Endothelial cell (in vitro differentiated cells): ENCODE measurements around the gene PRR15L. TPM values are rescaled to one million over a fixed set of nuclear protein-coding genes. Genes with fewer than 3 reads are reported as not detected.

ENCODE experiments used
- DNase-seq: peaks from one replicate; pipeline ENCODE4 v3.0.0; 2021; ENCODE audit warnings: low spot score
- H3K27ac Mint-ChIP-seq: one replicate; pipeline ENCODE4 v1.8.0; 2021; ENCODE audit warnings: mixed read lengths, inconsistent platforms; ENCODE audit not compliant: unreplicated experiment
- H3K27me3 Mint-ChIP-seq: one replicate; pipeline ENCODE4 v1.8.0; 2021; ENCODE audit warnings: mild to moderate bottlenecking, moderate library complexity, mixed read lengths, inconsistent platforms; ENCODE audit not compliant: unreplicated experiment
- H3K36me3 Mint-ChIP-seq: one replicate; pipeline ENCODE4 v1.8.0; 2021; ENCODE audit warnings: mild to moderate bottlenecking, low read depth, mixed read lengths, inconsistent platforms; ENCODE audit not compliant: unreplicated experiment
- H3K4me1 Mint-ChIP-seq: one replicate; pipeline ENCODE4 v1.8.0; 2021; ENCODE audit warnings: mild to moderate bottlenecking, mixed read lengths, inconsistent platforms; ENCODE audit not compliant: unreplicated experiment
- H3K4me3 Mint-ChIP-seq: one replicate; pipeline ENCODE4 v1.8.0; 2021; ENCODE audit warnings: mild to moderate bottlenecking, mixed read lengths, inconsistent platforms; ENCODE audit not compliant: unreplicated experiment
- H3K9me3 Mint-ChIP-seq: one replicate; pipeline ENCODE4 v1.8.0; 2021; ENCODE audit warnings: mixed read lengths, inconsistent platforms; ENCODE audit not compliant: unreplicated experiment
- CTCF ChIP-seq: fragments of 200-600 bp; sonication (generic); IDR thresholded peaks from one replicate; pipeline ENCODE4 v1.5.0; 2021; ENCODE audit warnings: antibody characterized with exemption; ENCODE audit not compliant: unreplicated experiment
- long read RNA-seq: library from polyadenylated mRNA; unstranded; transcript quantifications from one replicate; pipeline ENCODE4 v2.0.0, GENCODE V29; 2020; ENCODE audit not compliant: unreplicated experiment
- total RNA-seq: library from RNA; stranded (reverse); fragmentation: NEBNext Ultra II Directional; extraction: Animal tissue kit (Norgen Biotek cat#: 25700); gene quantifications from one replicate; pipeline ENCODE4 v1.2.1, GENCODE V29; 2021; ENCODE audit not compliant: unreplicated experiment

PRR15L gene, protein sequence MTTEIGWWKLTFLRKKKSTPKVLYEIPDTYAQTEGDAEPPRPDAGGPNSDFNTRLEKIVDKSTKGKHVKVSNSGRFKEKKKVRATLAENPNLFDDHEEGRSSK
- not detected for total RNA-seq
- long read RNA-seq = 0 reads

- Mint-ChIP-seq H3K27ac (no peak within 1 kb of the TSS), H3K27me3 (peaks cover 4% of the 10 kb centered on the region), H3K4me1 (no peaks in the 10 kb centered on the region), H3K4me3 (no peak within 1 kb of the TSS), H3K9me3 (no peaks in the 10 kb centered on the region), H3K36me3 (peaks cover 3% of the 10 kb centered on the region)
- no peak for TF ChIP-seq CTCF
- no peak for DNase-seq
Observed at GRCh38 chr17:47957591-47958490, at the start of gene PRR15L. Gene PRR15L (minus strand): TSS chr17:47957883. CDS start chr17:47953234, 4,649 bp downstream.

- no peak for DNase-seq
- Mint-ChIP-seq H3K4me1 (peaks cover 32% of the 10 kb centered on the region), H3K36me3 (no peaks in the 10 kb centered on the region), H3K27me3 (peaks cover 3% of the 10 kb centered on the region), H3K27ac (no peak overlapping the region), H3K4me3 (no peak overlapping the region), H3K9me3 (no peaks in the 10 kb centered on the region)
- TF ChIP-seq CTCF = no peak
Observed at GRCh38 chr17:48006936-48007709, 49.4 kb upstream of the PRR15L start.

DNA sequence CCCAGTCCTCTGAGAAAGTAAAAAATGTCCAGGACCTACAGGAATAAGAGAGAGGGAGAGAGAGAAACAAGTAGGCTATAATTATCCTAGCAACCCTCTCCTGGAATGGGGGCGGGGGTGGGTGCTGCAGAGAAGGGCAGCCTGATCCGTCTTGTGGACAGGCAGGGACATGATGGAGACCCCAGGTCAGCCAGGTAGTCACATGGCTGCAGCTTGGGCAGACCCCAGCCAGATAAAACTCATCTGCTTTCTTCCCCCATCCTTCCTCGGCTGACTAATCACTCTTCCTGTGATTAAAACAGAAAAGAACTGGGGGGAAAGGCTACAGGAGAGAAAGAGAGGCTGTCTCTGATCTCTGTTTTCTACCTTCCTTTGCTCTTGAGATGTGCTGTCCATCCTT lies 47.3 kb upstream of the PRR15L start:
- H3K4me3 Mint-ChIP-seq = no peak overlapping the region
- H3K9me3 Mint-ChIP-seq = no peaks in the 10 kb centered on the region
- H3K27me3 Mint-ChIP-seq = peaks cover 2% of the 10 kb centered on the region
- no peaks in the 10 kb centered on the region for H3K36me3 Mint-ChIP-seq
- TF ChIP-seq CTCF = no peak
- no peak overlapping the region for H3K27ac Mint-ChIP-seq
- H3K4me1 Mint-ChIP-seq = peaks cover 29% of the 10 kb centered on the region
- no peak for DNase-seq

DNA sequence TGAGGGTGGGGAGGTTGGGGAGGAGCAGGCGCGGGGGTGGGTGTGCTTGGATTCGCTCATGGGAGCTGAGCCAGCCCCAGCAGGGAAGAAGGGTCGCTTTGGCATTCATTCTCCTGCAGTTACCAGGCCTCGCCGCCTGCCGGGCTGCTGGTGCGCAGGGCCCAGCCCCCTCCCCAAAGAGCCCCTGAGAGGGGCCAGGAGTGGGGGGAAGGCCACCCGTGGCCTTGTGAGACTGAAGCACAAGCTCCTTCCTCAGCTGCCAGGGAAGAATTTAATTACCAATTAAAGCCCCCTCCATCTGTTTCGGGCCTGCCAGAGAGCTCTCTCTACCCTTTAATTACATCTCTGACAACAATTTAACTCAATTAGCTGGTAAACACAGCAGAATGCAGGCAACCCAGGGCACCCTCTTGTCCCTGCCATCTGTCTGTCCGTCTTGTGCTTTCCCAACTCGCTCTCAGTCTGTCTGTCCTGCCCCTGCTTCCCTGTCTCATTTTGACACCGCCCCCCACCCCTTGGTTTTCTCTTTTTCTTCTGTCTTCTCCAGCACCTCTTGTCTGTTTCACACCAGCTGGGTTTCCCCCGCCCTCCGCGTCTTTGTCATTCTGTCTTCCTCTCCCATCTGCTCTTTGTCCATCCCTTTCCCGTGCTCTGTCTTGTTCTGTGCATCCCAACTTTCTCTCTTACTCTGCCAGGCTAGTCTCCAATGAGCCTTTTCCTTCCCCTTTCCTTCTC lies 45.9 kb upstream of the PRR15L start:
- Mint-ChIP-seq H3K4me1 (peaks cover 34% of the 10 kb centered on the region), H3K4me3 (peak overlapping the region; percentile 70), H3K9me3 (no peaks in the 10 kb centered on the region), H3K27me3 (peaks cover 2% of the 10 kb centered on the region), H3K27ac (peak overlapping the region; percentile 31), H3K36me3 (no peaks in the 10 kb centered on the region)
- TF ChIP-seq CTCF = no peak
- DNase-seq = peak; percentile 26
